ENCODE measurements around the gene WWOX.

WWOX gene

DNA sequence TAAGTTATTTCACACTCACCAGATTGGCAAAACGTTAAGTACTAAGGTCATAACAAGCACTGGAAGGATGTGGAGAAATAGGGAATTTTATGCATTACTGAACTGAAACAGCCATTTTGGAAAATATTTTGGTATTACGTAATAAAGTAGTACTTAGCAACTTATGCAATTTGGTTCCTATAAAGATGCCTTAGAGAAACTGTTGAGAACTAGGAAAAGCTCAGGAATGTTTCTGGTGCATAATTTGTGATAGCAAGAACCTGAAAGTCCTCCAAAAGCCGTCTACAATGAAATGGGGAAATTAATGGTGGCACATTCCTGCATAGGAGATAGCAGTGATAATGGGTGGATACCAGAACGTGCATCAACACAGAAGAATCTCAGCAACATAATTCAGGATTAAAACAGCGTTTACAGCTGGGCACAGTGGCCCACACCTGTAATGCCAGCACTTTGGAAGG is 472.5 kb downstream of the WWOX start:
- no peak for TF ChIP-seq SIN3A (IDR thresholded peaks at IDR 0.05; ENCODE audit: borderline replicate concordance, insufficient read depth, low read length)
- TF ChIP-seq TAF1 (IDR thresholded peaks at IDR 0.05; ENCODE audit: borderline replicate concordance, insufficient read depth, low read length), result no peak
- no peak for TF ChIP-seq FOXP2 (optimal IDR thresholded peaks at IDR 0.05; ENCODE audit: borderline replicate concordance, extremely low read depth, extremely low read length, insufficient read depth)
- no peak for TF ChIP-seq POLR2AphosphoS5 (IDR thresholded peaks at IDR 0.05; ENCODE audit: low read depth, low read length)

DNA sequence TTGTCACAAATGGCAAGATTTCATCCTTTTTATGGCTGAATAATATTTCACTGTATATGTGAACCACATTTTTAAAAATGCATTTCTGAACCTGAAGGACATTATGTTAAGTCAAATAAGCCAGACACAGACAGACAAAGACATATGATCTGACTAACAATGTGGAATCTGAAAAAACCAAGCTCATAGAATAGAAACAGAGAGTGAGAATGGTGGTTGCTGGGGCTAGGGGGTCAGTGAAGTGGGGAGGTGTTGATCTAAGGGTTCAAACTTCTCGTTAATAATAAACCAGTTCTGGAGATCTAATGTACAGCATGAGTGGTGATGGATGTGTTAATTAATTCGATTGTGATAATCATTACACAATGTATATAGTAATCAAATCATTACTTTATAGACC is 475.1 kb downstream of the WWOX start:
- TF ChIP-seq FOXP2 (optimal IDR thresholded peaks at IDR 0.05; ENCODE audit: borderline replicate concordance, extremely low read depth, extremely low read length, insufficient read depth) (no peak), POLR2AphosphoS5 (IDR thresholded peaks at IDR 0.05; ENCODE audit: low read depth, low read length) (no peak), TAF1 (IDR thresholded peaks at IDR 0.05; ENCODE audit: borderline replicate concordance, insufficient read depth, low read length) (no peak), SIN3A (IDR thresholded peaks at IDR 0.05; ENCODE audit: borderline replicate concordance, insufficient read depth, low read length) (no peak)
- TF ChIP-seq, protein P1, sequence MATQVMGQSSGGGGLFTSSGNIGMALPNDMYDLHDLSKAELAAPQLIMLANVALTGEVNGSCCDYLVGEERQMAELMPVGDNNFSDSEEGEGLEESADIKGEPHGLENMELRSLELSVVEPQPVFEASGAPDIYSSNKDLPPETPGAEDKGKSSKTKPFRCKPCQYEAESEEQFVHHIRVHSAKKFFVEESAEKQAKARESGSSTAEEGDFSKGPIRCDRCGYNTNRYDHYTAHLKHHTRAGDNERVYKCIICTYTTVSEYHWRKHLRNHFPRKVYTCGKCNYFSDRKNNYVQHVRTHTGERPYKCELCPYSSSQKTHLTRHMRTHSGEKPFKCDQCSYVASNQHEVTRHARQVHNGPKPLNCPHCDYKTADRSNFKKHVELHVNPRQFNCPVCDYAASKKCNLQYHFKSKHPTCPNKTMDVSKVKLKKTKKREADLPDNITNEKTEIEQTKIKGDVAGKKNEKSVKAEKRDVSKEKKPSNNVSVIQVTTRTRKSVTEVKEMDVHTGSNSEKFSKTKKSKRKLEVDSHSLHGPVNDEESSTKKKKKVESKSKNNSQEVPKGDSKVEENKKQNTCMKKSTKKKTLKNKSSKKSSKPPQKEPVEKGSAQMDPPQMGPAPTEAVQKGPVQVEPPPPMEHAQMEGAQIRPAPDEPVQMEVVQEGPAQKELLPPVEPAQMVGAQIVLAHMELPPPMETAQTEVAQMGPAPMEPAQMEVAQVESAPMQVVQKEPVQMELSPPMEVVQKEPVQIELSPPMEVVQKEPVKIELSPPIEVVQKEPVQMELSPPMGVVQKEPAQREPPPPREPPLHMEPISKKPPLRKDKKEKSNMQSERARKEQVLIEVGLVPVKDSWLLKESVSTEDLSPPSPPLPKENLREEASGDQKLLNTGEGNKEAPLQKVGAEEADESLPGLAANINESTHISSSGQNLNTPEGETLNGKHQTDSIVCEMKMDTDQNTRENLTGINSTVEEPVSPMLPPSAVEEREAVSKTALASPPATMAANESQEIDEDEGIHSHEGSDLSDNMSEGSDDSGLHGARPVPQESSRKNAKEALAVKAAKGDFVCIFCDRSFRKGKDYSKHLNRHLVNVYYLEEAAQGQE (IDR thresholded peaks at IDR 0.05; ENCODE audit: insufficient read depth in 1 of 2, low read depth in 2 of 2, low read length in 2 of 2), result no peak

DNA sequence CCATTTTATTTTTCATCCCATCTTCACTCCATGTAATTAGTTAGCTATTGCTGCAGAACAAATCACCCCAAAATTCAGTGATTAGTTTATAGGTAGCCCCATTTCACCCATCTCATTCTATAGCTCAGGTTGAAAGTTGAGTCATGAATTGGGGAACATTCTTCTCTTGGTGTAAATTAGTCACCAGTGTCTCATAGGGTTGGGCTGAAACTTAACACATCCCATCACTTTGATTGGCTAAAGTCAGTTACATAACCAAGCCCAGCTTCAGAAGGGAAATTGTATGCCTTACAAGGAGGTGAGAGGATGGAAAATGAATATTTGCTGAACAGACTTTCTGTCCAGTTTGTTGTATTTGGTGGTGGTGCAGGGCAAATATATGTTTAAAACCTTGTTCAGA is 477.5 kb downstream of the WWOX start:
- TF ChIP-seq SIN3A (IDR thresholded peaks at IDR 0.05; ENCODE audit: borderline replicate concordance, insufficient read depth, low read length) (no peak), TAF1 (IDR thresholded peaks at IDR 0.05; ENCODE audit: borderline replicate concordance, insufficient read depth, low read length) (no peak), POLR2AphosphoS5 (IDR thresholded peaks at IDR 0.05; ENCODE audit: low read depth, low read length) (no peak), FOXP2 (optimal IDR thresholded peaks at IDR 0.05; ENCODE audit: borderline replicate concordance, extremely low read depth, extremely low read length, insufficient read depth) (no peak)
- TF ChIP-seq, protein P1 (IDR thresholded peaks at IDR 0.05; ENCODE audit: insufficient read depth in 1 of 2, low read depth in 2 of 2, low read length in 2 of 2), result no peak

DNA sequence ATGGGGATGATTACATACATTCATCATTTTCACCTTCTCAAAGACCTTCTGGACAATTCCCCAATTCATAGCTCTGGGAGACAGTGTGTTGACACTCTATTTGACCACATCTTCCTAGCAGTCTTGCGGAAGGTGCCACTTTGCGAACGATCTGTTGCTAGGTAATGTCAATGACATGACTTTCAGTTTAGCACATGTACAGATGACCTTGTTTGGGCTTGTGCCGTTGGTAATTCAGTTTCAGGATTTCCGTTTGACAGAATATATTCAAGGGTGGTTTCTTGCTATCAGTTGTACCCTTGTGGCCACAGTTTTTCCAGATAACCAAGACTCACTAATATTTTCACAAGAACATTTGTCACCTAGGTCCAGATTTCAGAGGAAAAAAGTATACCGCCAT is 478.2 kb downstream of the WWOX start:
- TF ChIP-seq SIN3A (IDR thresholded peaks at IDR 0.05; ENCODE audit: borderline replicate concordance, insufficient read depth, low read length) (no peak), TAF1 (IDR thresholded peaks at IDR 0.05; ENCODE audit: borderline replicate concordance, insufficient read depth, low read length) (no peak), FOXP2 (optimal IDR thresholded peaks at IDR 0.05; ENCODE audit: borderline replicate concordance, extremely low read depth, extremely low read length, insufficient read depth) (no peak), POLR2AphosphoS5 (IDR thresholded peaks at IDR 0.05; ENCODE audit: low read depth, low read length) (no peak)
- TF ChIP-seq, protein P1 (IDR thresholded peaks at IDR 0.05; ENCODE audit: insufficient read depth in 1 of 2, low read depth in 2 of 2, low read length in 2 of 2), result no peak

DNA sequence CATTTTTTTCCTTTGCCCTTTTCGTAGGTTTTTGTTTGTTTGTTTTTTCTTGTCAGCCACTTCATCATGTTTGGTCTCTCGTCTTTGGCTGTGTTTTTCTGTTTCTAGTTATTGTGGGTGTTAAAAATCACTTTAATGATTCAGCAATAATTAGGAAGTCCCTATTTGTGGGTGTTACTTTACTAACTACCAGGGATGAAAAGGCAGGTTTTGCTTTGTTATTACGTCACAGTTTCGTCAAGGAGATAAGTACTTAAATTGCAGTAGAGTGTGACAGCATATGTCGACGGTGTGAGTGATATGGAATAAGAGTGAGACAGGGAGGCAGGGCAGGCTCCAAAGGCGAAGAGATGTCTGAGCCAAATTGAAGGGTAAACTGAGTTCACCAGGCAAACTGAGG is 479.6 kb downstream of the WWOX start:
- TF ChIP-seq POLR2AphosphoS5 (IDR thresholded peaks at IDR 0.05; ENCODE audit: low read depth, low read length), result no peak
- TF ChIP-seq, protein P1 (IDR thresholded peaks at IDR 0.05; ENCODE audit: insufficient read depth in 1 of 2, low read depth in 2 of 2, low read length in 2 of 2), result no peak
- TF ChIP-seq SIN3A (IDR thresholded peaks at IDR 0.05; ENCODE audit: borderline replicate concordance, insufficient read depth, low read length), result no peak
- TF ChIP-seq FOXP2 (optimal IDR thresholded peaks at IDR 0.05; ENCODE audit: borderline replicate concordance, extremely low read depth, extremely low read length, insufficient read depth), result no peak
- no peak for TF ChIP-seq TAF1 (IDR thresholded peaks at IDR 0.05; ENCODE audit: borderline replicate concordance, insufficient read depth, low read length)
